IMR-90 (cell line): ENCODE measurements around the gene LBP.

Experiments
- BHLHE40 ChIP-seq: fragments of 150-350 bp; IDR thresholded peaks from 2 replicates; pipeline ENCODE4 v1.6.1; 2016; ENCODE audit warnings: mild to moderate bottlenecking, low read depth, low read length
- CEBPB ChIP-seq: IDR thresholded peaks from 2 replicates; pipeline ENCODE4 v1.6.1; 2012; ENCODE audit warnings: low read depth, low read length, improper control_type of control experiment
- CHD1 ChIP-seq: IDR thresholded peaks from 2 replicates; pipeline ENCODE4 v1.6.1; 2012; ENCODE audit warnings: low read depth, low read length, improper control_type of control experiment
- MAFK ChIP-seq: IDR thresholded peaks from 2 replicates; pipeline ENCODE4 v1.6.1; 2012; ENCODE audit warnings: low read depth, low read length, improper control_type of control experiment
- MAZ ChIP-seq: IDR thresholded peaks from 2 replicates; pipeline ENCODE4 v1.6.1; 2012; ENCODE audit warnings: low read depth, mild to moderate bottlenecking, low read length, improper control_type of control experiment, moderate library complexity, borderline replicate concordance
- MXI1 ChIP-seq: IDR thresholded peaks from 2 replicates; pipeline ENCODE4 v1.6.1; 2012; ENCODE audit warnings: low read depth, mild to moderate bottlenecking, low read length, moderate library complexity, borderline replicate concordance
- POLR2A ChIP-seq: IDR thresholded peaks from 2 replicates; pipeline ENCODE4 v1.6.1; 2012; ENCODE audit warnings: mild to moderate bottlenecking, low read depth, low read length
- RAD21 ChIP-seq: IDR thresholded peaks from 2 replicates; pipeline ENCODE4 v1.6.1; 2012; ENCODE audit warnings: low read length, improper control_type of control experiment
- RFX5 ChIP-seq: IDR thresholded peaks from 2 replicates; pipeline ENCODE4 v1.8.0; 2012; ENCODE audit warnings: low read depth, mild to moderate bottlenecking, low read length, moderate library complexity
- SMC3 ChIP-seq: fragments of 150-350 bp; IDR thresholded peaks from 2 replicates; pipeline ENCODE4 v1.6.1; 2016; ENCODE audit warnings: low read depth, mild to moderate bottlenecking, antibody characterized with exemption, low read length, moderate library complexity
- USF2 ChIP-seq: fragments of 150-350 bp; IDR thresholded peaks from 2 replicates; pipeline ENCODE4 v1.6.1; 2017; ENCODE audit warnings: mild to moderate bottlenecking, antibody characterized with exemption, low read length, low read depth
- TF ChIP-seq, protein P1 (sequence below): conservative IDR thresholded peaks from 2 replicates; pipeline ENCODE4 v1.5.1; 2012; ENCODE audit warnings: mild to moderate bottlenecking, low read depth, low read length, improper control_type of control experiment

DNA sequence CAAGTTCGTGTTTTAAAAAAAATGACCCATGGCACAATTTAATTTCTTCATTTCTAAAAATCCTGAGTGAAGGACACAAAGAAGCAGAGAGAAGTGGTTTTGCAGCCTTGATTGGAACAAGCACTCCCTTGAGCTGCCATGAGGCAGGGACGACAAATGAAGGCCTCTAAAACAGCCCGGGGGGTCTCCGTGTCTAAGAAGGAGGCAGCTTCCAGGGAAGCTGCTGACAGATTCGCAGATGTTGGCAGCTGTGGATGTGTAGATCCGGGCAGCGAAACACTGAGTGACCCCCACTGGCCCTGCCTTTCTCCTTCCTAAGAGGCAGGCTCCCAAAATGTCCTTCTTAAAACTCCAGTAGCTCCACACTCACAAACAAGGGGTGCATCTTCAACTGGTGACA, 9.6 kb upstream of the LBP start:
- TF ChIP-seq, protein P1, sequence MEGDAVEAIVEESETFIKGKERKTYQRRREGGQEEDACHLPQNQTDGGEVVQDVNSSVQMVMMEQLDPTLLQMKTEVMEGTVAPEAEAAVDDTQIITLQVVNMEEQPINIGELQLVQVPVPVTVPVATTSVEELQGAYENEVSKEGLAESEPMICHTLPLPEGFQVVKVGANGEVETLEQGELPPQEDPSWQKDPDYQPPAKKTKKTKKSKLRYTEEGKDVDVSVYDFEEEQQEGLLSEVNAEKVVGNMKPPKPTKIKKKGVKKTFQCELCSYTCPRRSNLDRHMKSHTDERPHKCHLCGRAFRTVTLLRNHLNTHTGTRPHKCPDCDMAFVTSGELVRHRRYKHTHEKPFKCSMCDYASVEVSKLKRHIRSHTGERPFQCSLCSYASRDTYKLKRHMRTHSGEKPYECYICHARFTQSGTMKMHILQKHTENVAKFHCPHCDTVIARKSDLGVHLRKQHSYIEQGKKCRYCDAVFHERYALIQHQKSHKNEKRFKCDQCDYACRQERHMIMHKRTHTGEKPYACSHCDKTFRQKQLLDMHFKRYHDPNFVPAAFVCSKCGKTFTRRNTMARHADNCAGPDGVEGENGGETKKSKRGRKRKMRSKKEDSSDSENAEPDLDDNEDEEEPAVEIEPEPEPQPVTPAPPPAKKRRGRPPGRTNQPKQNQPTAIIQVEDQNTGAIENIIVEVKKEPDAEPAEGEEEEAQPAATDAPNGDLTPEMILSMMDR, result no peak
- no peak for TF ChIP-seq POLR2A
- TF ChIP-seq CHD1, result no peak
- TF ChIP-seq MAFK, result no peak
- TF ChIP-seq CEBPB, result no peak
- no peak for TF ChIP-seq MXI1
- no peak for TF ChIP-seq USF2
- TF ChIP-seq RAD21, result no peak
- no peak for TF ChIP-seq MAZ
- no peak for TF ChIP-seq SMC3
- TF ChIP-seq BHLHE40, result no peak
- TF ChIP-seq RFX5, result no peak
